ENCODE measurements around the gene HECA.
"Not testable (repeated sequence)": the region's sequence is repeated elsewhere in the genome, so short reads cannot be mapped to it uniquely, and the experiment has no call there.

HECA gene

DNA sequence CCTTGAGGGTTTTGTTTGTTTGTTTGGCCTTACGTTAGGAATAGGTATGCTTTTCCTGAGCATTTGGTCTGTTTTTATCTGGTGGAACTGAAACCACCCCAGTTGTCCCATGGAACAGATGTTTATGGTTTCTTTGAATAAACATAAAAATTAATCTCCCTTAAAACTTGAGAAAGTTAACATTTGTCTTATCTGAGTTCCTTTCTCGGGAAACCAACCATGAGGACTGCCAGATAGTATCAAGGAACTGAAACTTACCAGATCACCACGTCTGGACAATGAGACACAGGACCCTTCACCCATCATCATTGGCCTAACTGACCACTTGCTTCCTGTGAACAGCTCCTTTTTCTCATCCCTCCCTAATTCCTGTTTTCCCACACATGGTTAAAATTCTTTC, 15.3 kb upstream of the HECA start:
- Histone ChIP-seq H3K9ac (ENCODE audit: low read length) (no peak overlapping the region), H3K27me3 (ENCODE audit: control insufficient read depth in 1 of 2, insufficient read depth in 2 of 2, low read length in 2 of 2) (no peaks in the 10 kb centered on the region), H3K4me1 (ENCODE audit: insufficient read depth, low read length) (no peaks in the 10 kb centered on the region), H3K4me3 (ENCODE audit: low read depth in 1 of 2, low read length in 2 of 2) (no peak overlapping the region), H3K36me3 (ENCODE audit: insufficient read depth, low read length) (no peaks in the 10 kb centered on the region), H3K9me3 (ENCODE audit: low read length) (no peaks in the 10 kb centered on the region), H3K27ac (ENCODE audit: low read depth, low read length) (no peak overlapping the region)

DNA sequence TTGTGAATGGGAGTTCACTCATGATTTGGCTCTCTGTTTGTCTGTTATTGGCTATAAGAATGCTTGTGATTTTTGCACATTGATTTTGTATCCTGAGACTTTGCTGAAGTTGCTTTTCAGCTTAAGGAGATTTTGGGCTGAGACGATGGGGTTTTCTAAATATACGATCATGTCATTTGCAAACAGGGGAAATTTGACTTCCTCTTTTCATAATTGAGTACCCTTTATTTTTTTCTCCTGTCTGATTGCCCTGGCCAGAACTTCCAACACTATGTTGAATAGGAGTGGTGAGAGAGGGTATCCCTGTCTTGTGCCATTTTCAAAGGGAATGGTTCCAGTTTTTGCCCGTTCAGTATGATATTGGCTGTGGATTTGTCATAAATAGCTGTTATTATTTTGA, 12.1 kb upstream of the HECA start:
- not testable (repeated sequence) for H3K27ac ChIP-seq (ENCODE audit: low read depth, low read length); H3K4me3 ChIP-seq (ENCODE audit: low read depth in 1 of 2, low read length in 2 of 2); H3K4me1 ChIP-seq (ENCODE audit: insufficient read depth, low read length); H3K9ac ChIP-seq (ENCODE audit: low read length); H3K9me3 ChIP-seq (ENCODE audit: low read length); H3K36me3 ChIP-seq (ENCODE audit: insufficient read depth, low read length); H3K27me3 ChIP-seq (ENCODE audit: control insufficient read depth in 1 of 2, insufficient read depth in 2 of 2, low read length in 2 of 2)

DNA sequence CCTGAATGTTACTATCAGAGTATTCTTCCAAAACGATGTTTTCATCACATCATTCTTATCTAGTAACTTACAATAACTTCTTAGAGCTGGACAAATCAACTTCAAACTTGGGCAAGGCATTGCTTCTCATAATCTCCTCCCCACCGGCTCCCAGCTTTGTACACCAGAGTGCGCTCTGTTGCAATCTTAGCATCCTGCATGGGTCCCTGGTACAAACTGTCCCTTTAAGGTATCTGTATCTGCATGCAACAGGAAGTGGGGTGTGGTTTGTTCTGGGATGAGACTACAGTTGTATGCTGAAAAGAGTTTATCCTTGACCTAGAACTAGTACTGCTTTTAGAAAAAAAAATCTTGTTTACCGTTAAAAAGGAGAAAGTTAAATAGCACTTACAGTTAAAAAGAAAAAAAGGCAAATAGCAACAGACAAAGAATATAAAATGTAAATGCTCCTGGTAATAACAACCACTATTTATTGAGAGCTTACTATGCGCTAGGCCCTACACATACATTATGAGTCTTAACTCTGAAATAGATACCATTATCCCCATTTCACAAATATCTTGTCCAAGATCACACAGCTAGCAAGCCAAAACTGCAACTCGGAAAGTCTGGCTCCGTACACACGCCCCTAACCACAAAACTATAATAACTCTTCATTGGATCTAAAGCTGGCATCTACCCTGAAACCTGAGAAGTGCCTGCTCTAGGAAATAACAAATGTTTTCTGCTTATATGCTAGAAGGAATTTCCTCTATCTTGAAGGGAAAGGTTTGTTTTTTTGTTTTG, 9.8 kb upstream of the HECA start:
- H3K27ac ChIP-seq (ENCODE audit: low read depth, low read length) = no peak overlapping the region
- H3K36me3 ChIP-seq (ENCODE audit: insufficient read depth, low read length) = no peaks in the 10 kb centered on the region
- no peaks in the 10 kb centered on the region for H3K27me3 ChIP-seq (ENCODE audit: control insufficient read depth in 1 of 2, insufficient read depth in 2 of 2, low read length in 2 of 2)
- H3K9me3 ChIP-seq (ENCODE audit: low read length) = no peaks in the 10 kb centered on the region
- no peak overlapping the region for H3K4me3 ChIP-seq (ENCODE audit: low read depth in 1 of 2, low read length in 2 of 2)
- H3K9ac ChIP-seq (ENCODE audit: low read length) = no peak overlapping the region
- H3K4me1 ChIP-seq (ENCODE audit: insufficient read depth, low read length) = no peaks in the 10 kb centered on the region

DNA sequence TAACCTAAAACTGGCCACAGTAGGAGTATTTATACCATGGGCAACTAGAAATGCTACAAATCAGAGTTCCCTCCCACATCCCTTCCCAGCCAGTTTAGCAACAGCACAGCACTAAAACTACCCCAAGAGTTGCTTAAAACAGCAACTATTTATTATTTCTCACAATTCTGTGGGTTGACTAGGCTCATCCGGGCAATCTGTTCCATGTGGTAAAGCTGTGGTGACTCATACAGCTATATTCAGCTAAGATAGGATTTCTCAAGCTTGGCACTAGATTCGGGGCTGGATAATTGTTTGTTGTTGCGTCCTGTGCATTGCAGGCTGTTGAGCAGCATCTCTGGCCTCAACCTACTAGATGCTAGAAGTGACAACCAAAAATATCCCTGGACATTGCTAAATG, 8.6 kb upstream of the HECA start:
- Histone ChIP-seq H3K4me1 (ENCODE audit: insufficient read depth, low read length) (no peaks in the 10 kb centered on the region), H3K36me3 (ENCODE audit: insufficient read depth, low read length) (no peaks in the 10 kb centered on the region), H3K27ac (ENCODE audit: low read depth, low read length) (no peak overlapping the region), H3K9me3 (ENCODE audit: low read length) (no peaks in the 10 kb centered on the region), H3K27me3 (ENCODE audit: control insufficient read depth in 1 of 2, insufficient read depth in 2 of 2, low read length in 2 of 2) (no peaks in the 10 kb centered on the region), H3K4me3 (ENCODE audit: low read depth in 1 of 2, low read length in 2 of 2) (no peak overlapping the region), H3K9ac (ENCODE audit: low read length) (no peak overlapping the region)

DNA sequence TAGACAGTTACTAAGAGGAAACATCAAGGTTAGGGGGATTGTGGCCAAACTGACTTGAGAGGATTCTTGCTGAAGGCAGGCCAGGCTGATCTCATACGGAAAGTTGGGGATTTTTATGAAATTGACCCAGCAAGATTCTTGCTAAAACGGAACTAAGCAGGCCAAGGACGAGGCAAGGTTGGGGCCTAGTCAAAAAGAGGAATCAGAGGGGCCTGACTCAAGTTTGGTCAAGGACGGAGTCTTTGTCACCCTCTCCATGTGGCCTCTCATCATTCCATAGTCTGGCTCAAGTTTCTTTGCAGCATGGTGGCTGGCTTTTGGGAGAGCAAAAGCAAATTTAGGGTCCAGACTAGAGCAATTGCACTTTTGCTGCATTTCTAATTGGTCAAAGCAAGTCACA, 7.9 kb upstream of the HECA start:
- no peaks in the 10 kb centered on the region for H3K4me1 ChIP-seq (ENCODE audit: insufficient read depth, low read length)
- no peak overlapping the region for H3K9ac ChIP-seq (ENCODE audit: low read length)
- no peaks in the 10 kb centered on the region for H3K36me3 ChIP-seq (ENCODE audit: insufficient read depth, low read length)
- H3K27me3 ChIP-seq (ENCODE audit: control insufficient read depth in 1 of 2, insufficient read depth in 2 of 2, low read length in 2 of 2) = no peaks in the 10 kb centered on the region
- no peaks in the 10 kb centered on the region for H3K9me3 ChIP-seq (ENCODE audit: low read length)
- no peak overlapping the region for H3K4me3 ChIP-seq (ENCODE audit: low read depth in 1 of 2, low read length in 2 of 2)
- no peak overlapping the region for H3K27ac ChIP-seq (ENCODE audit: low read depth, low read length)

DNA sequence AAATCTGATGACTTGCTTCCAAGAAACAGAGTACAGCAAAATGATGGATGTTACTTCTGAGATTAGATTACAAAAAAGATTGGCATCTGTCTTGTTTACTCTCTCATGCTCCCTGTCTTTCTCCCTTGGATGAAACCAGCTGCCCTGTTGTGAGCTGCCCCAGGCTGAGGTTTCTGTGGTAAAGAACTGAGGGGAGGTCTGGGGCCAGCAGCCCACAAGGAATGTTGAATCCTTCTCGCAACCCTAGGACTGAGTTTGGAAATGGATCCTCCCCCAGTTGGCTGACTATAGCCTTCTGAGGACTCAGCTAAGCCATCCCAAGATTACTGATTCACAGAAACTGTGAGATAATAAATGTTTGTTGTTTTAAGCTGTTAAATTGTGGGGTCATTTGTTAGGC, 5.6 kb upstream of the HECA start:
- Histone ChIP-seq H3K9me3 (ENCODE audit: low read length) (no peaks in the 10 kb centered on the region), H3K4me1 (ENCODE audit: insufficient read depth, low read length) (peaks cover 11% of the 10 kb centered on the region), H3K27me3 (ENCODE audit: control insufficient read depth in 1 of 2, insufficient read depth in 2 of 2, low read length in 2 of 2) (no peaks in the 10 kb centered on the region), H3K36me3 (ENCODE audit: insufficient read depth, low read length) (no peaks in the 10 kb centered on the region), H3K27ac (ENCODE audit: low read depth, low read length) (no peak overlapping the region), H3K9ac (ENCODE audit: low read length) (no peak overlapping the region), H3K4me3 (ENCODE audit: low read depth in 1 of 2, low read length in 2 of 2) (no peak overlapping the region)

DNA sequence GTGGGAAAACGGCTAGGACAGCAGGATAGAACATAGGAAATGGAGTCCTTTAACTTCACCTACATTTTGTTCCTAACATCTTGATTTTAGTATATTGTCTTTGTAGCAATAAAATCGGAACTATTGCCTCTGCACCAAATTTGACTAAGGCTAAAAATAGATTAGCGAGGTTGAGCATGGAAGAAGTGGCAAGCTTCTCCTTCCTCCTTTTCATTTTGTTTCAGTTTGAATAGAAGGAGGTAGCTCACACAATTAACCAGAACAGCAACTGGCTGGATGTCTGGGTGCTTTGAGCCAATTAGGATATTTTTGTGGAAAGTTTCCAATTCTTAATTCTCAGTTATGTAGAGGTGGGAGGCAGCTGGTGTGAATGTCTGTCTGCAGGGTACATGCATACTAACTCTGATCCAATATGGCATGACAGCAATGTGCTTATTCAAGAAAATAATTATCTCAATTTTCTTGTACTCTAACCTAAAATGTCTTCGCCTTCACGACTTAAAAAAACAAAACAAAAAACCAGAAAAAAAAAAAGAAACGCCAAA, 3.1 kb upstream of the HECA start:
- no peak overlapping the region for H3K27ac ChIP-seq (ENCODE audit: low read depth, low read length)
- H3K27me3 ChIP-seq (ENCODE audit: control insufficient read depth in 1 of 2, insufficient read depth in 2 of 2, low read length in 2 of 2) = no peaks in the 10 kb centered on the region
- peaks cover 11% of the 10 kb centered on the region for H3K4me1 ChIP-seq (ENCODE audit: insufficient read depth, low read length)
- H3K9ac ChIP-seq (ENCODE audit: low read length) = no peak overlapping the region
- no peaks in the 10 kb centered on the region for H3K9me3 ChIP-seq (ENCODE audit: low read length)
- no peak overlapping the region for H3K4me3 ChIP-seq (ENCODE audit: low read depth in 1 of 2, low read length in 2 of 2)
- H3K36me3 ChIP-seq (ENCODE audit: insufficient read depth, low read length) = no peaks in the 10 kb centered on the region

DNA sequence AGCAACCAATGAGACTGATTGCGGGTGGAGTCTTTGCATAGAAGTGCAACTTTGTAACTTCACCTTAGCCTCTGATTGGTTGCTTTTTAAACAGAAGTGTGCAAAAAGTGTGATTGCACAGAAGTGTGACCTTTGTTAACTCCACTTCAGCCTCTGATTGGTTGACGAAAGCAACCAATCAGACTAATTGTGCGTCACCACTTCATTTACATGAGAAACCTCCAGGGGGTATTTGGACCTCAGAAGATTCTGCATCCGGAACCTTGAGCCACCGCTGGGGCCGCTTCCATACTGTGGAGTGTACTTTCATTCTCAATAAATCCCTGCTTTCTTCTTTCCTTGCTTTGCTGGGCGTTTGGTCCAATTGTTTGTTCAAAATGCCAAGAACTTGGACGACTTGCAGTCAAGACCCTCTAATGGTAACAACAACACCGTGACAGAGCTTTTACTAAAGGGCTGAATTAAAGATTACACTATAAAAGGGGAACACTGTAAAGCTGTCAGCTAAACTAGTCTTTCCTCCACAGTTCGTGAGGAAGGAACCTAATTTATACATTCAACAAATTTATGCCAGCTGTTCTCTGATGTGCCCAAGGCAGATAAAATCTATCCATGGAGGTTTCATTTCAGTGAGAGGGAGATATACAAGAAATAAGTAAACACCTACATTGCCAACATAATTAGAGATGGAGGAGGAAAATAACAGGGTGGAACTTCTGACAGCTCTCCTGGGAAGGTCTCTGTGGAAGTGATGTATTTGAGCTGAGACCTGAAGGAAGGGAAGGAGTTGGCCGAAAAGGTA, 1.4 kb upstream of the HECA start:
- Histone ChIP-seq H3K9me3 (ENCODE audit: low read length) (no peaks in the 10 kb centered on the region), H3K27me3 (ENCODE audit: control insufficient read depth in 1 of 2, insufficient read depth in 2 of 2, low read length in 2 of 2) (no peaks in the 10 kb centered on the region), H3K4me3 (ENCODE audit: low read depth in 1 of 2, low read length in 2 of 2) (peak overlapping the region in 1 of 2 donors; percentile 11), H3K4me1 (ENCODE audit: insufficient read depth, low read length) (peaks cover 21% of the 10 kb centered on the region), H3K9ac (ENCODE audit: low read length) (no peak overlapping the region), H3K36me3 (ENCODE audit: insufficient read depth, low read length) (no peaks in the 10 kb centered on the region), H3K27ac (ENCODE audit: low read depth, low read length) (peak overlapping the region; percentile 58)

DNA sequence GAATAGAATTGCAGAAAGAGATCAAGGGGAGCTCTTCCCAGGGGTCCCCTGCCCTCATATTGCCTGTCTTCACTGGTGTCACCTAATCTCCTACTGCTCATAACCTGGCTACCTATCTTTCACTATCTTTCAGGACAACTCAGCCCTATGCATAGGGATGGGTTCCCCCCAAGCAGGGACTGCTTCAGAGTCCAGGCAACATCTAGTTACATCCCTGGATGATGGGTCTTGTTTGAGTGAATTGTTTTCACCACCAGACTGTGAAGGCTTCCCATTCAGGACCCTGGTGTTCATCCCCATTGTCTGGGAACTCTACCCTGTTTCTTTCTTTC, 850 bp upstream of the HECA start:
- Histone ChIP-seq H3K9ac (ENCODE audit: low read length) (no peak overlapping the region), H3K27ac (ENCODE audit: low read depth, low read length) (peak overlapping the region; percentile 58), H3K36me3 (ENCODE audit: insufficient read depth, low read length) (no peaks in the 10 kb centered on the region), H3K4me3 (ENCODE audit: low read depth in 1 of 2, low read length in 2 of 2) (no peak overlapping the region), H3K4me1 (ENCODE audit: insufficient read depth, low read length) (peaks cover 21% of the 10 kb centered on the region), H3K27me3 (ENCODE audit: control insufficient read depth in 1 of 2, insufficient read depth in 2 of 2, low read length in 2 of 2) (no peaks in the 10 kb centered on the region), H3K9me3 (ENCODE audit: low read length) (no peaks in the 10 kb centered on the region)

DNA sequence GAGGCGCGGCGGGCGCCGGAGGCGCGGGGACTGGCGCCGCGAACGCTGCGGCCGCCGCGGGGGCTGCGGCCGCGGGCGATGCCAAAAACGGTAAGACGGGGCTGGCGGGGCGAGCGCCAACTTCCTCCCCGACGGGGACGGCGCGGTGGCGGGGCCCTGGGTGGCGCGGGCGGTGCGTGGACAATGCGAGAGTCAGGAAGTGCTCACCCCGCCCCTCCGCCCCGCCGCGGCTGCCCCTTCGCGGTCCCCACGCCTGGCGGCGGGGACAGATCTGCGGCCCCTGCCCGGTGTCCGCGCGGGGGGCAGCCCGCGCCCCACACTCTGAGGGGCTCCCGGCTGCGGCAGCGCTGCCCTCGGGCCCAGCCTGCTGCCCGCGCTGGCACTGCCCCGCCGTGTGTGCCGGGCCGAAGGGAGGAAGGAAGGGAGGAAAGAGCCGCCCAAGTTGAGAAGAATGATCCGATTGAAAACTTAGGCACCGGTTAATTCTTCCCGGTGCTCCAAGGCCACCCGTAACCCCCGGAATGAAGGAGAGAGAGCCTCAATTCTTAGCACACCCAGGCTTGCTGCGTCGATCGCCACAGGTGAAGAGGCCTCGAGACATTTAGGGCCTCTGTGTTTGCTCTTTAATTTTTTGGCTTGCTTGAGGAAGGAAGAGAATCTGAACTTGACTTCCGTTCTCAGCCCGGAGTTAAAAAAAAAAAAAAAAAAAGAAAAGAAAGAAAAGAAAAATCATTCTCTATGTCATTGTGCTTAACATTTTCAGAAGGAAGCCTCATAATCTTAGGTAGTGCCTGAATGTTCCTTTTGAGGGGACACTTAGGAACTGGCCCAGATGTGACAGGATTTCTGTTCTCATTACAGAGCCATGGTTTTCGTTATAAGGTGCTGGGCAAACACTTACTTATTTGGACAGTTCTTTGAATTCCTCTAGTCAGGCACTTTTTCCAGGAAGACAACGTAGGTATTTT, 982 bp downstream of the HECA start:
- H3K36me3 ChIP-seq (ENCODE audit: insufficient read depth, low read length) = no peaks in the 10 kb centered on the region
- peak overlapping the region; percentile 76 for H3K27ac ChIP-seq (ENCODE audit: low read depth, low read length)
- no peaks in the 10 kb centered on the region for H3K27me3 ChIP-seq (ENCODE audit: control insufficient read depth in 1 of 2, insufficient read depth in 2 of 2, low read length in 2 of 2)
- peak overlapping the region; percentile 80 to 82 for H3K4me3 ChIP-seq (ENCODE audit: low read depth in 1 of 2, low read length in 2 of 2)
- peak overlapping the region; percentile 65 for H3K9ac ChIP-seq (ENCODE audit: low read length)
- peaks cover 28% of the 10 kb centered on the region for H3K4me1 ChIP-seq (ENCODE audit: insufficient read depth, low read length)
- no peaks in the 10 kb centered on the region for H3K9me3 ChIP-seq (ENCODE audit: low read length)

DNA sequence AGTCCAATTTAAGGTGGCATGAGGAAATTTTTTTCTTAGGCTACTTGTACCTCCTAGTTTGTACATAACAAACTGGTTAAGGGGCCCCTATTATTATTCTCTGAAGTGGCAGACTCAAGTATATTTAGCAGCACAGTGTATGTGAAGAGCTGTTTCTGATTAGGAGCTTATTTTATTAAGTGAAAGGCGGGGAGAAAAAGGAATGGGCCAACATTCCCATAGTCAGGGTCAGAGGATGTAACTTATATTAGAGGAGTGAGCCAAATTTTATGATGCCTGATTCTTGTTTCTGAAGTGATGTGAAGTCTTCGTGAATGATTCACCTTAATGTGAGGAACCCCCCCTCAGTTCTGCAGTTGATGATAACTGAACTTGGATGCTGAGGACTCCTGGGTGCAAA, 2.8 kb downstream of the HECA start:
- Histone ChIP-seq H3K9ac (ENCODE audit: low read length) (no peak overlapping the region), H3K4me3 (ENCODE audit: low read depth in 1 of 2, low read length in 2 of 2) (peak overlapping the region in 1 of 2 donors; percentile 18), H3K4me1 (ENCODE audit: insufficient read depth, low read length) (peaks cover 28% of the 10 kb centered on the region), H3K27me3 (ENCODE audit: control insufficient read depth in 1 of 2, insufficient read depth in 2 of 2, low read length in 2 of 2) (no peaks in the 10 kb centered on the region), H3K27ac (ENCODE audit: low read depth, low read length) (no peak overlapping the region), H3K9me3 (ENCODE audit: low read length) (no peaks in the 10 kb centered on the region), H3K36me3 (ENCODE audit: insufficient read depth, low read length) (no peaks in the 10 kb centered on the region)

All from muscle layer of colon (tissue), 2 donors.